ENCODE data around the gene PSG7.
"Not testable (repeated sequence)": the region's sequence is repeated elsewhere in the genome, so short reads cannot be mapped to it uniquely, and the experiment has no call there.

DNA sequence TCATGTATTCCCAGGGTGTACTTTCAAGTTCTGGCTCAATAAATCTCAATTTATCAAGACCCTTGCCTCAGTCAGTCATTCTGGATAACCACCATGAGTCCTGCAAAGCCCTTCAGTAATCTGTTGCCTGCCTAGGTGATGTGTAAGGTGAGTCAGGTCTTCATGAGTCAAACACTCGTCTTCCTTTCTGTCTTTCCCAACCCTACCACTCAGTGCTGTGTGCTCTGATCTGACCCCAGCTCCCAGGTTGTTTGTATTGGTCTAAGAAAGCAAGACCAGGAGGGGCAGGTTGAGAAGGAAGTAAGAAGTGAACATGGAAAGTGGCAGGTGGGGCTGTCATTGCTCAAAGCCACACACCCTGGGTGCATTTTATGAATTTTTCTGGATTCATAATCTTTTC lies 39.3 kb downstream of the PSG7 start:
- TF ChIP-seq, protein P1, sequence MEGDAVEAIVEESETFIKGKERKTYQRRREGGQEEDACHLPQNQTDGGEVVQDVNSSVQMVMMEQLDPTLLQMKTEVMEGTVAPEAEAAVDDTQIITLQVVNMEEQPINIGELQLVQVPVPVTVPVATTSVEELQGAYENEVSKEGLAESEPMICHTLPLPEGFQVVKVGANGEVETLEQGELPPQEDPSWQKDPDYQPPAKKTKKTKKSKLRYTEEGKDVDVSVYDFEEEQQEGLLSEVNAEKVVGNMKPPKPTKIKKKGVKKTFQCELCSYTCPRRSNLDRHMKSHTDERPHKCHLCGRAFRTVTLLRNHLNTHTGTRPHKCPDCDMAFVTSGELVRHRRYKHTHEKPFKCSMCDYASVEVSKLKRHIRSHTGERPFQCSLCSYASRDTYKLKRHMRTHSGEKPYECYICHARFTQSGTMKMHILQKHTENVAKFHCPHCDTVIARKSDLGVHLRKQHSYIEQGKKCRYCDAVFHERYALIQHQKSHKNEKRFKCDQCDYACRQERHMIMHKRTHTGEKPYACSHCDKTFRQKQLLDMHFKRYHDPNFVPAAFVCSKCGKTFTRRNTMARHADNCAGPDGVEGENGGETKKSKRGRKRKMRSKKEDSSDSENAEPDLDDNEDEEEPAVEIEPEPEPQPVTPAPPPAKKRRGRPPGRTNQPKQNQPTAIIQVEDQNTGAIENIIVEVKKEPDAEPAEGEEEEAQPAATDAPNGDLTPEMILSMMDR (conservative IDR thresholded peaks at IDR 0.05; ENCODE audit: low read length): not testable (repeated sequence)
- not testable (repeated sequence) for TF ChIP-seq EZH2phosphoT487 (IDR thresholded peaks at IDR 0.05; ENCODE audit: borderline replicate concordance, low read depth, low read length)
